22Rv1 (cell line): ENCODE data around the gene CFAP161.

Experiments
- H3K27ac ChIP-seq: fragments of 450-650 bp; 2 replicates; pipeline ENCODE4 v1.5.1; 2017
- ZFX ChIP-seq: fragments of 450-650 bp; IDR thresholded peaks from 2 replicates; pipeline ENCODE4 v1.6.1; 2017; ENCODE audit warnings: antibody characterized with exemption, borderline replicate concordance
- TF ChIP-seq, protein P1 (sequence below): fragments of 450-650 bp; IDR thresholded peaks from 2 replicates; pipeline ENCODE4 v1.5.1; 2017; ENCODE audit warnings: mild to moderate bottlenecking

Gene CFAP161, protein sequence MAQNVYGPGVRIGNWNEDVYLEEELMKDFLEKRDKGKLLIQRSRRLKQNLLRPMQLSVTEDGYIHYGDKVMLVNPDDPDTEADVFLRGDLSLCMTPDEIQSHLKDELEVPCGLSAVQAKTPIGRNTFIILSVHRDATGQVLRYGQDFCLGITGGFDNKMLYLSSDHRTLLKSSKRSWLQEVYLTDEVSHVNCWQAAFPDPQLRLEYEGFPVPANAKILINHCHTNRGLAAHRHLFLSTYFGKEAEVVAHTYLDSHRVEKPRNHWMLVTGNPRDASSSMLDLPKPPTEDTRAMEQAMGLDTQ

DNA sequence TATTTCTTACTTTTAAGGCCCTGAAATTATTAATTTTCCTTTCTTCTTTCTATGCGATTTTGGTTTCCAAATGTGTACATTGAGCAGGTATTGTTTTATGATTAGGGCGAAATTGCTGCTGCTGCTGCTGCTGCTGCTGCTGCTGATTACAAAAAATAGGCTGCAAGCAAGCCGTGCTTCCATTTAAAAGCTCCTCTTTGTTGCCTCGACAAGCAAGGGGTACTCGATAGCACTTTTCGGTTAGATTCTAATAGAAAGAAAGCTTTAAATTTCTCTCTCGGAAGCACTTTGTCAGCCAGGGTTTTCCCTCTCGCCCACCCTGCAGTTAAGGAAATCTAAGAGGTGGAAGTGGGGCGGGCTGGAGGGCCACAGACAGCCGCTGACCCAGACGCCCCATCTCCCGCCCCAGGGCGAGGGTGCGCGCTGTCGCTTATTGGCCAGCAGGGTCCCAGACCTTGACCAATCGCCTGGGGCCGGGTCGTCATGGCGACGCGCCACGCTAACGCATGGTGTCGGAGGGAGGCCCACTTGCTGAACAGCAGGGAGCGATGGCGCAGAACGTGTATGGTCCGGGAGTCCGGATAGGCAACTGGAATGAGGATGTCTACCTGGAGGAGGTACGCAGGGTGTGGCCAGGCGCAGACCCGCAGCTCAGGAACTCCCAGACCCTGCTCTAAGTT lies at the start of gene CFAP161:
CFAP161 (plus strand) TSS at position 489 of the 680 bp plus-strand sequence; CDS start at position 549, 60 bp downstream.
- no peak within 1 kb of the TSS for H3K27ac ChIP-seq

DNA sequence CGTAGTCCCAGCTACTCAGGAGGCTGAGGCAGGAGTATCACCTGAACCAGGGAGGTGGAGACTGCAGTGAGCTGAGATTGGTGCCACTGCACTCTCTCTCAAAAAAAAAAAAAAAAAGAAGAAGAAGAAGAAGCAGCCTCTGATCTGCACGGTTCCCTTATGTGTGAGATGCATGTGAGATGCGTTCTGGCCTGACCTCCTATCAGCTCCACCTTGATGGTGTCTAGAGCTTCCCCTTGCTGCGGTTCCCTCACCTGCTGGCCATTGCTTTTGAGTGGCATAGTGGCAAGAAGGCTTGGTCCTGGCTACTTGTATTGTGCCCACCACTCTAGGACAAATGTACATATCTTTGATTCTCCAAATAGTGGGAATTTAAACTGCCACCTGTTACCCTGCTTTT lies 49.4 kb upstream of the CFAP161 start:
- no peak overlapping the region for H3K27ac ChIP-seq
- TF ChIP-seq, protein P1, sequence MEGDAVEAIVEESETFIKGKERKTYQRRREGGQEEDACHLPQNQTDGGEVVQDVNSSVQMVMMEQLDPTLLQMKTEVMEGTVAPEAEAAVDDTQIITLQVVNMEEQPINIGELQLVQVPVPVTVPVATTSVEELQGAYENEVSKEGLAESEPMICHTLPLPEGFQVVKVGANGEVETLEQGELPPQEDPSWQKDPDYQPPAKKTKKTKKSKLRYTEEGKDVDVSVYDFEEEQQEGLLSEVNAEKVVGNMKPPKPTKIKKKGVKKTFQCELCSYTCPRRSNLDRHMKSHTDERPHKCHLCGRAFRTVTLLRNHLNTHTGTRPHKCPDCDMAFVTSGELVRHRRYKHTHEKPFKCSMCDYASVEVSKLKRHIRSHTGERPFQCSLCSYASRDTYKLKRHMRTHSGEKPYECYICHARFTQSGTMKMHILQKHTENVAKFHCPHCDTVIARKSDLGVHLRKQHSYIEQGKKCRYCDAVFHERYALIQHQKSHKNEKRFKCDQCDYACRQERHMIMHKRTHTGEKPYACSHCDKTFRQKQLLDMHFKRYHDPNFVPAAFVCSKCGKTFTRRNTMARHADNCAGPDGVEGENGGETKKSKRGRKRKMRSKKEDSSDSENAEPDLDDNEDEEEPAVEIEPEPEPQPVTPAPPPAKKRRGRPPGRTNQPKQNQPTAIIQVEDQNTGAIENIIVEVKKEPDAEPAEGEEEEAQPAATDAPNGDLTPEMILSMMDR: no peak
- no peak for TF ChIP-seq ZFX

More for the DNA sequence above, at the start of gene CFAP161:
- TF ChIP-seq ZFX: no peak
- TF ChIP-seq, protein P1: no peak

DNA sequence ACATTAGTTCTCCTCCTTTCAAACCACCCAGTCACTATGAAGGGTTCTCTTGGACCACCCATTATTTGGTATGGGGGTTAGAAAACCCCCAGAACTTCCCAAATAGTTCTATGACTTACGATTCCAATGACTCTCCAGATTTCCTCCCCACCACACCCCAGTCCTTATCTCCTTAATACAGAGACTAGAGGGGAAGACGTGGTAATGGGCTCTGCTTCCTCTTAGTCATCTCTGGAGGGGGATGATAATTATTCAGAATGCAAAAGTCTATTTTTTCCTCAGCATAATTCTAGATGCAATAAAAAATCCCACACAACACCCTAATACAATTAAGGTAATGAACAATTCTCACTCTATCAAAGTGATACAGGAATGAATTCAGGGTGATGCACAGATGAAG lies 48.9 kb upstream of the CFAP161 start:
- no peak overlapping the region for H3K27ac ChIP-seq
- no peak for TF ChIP-seq ZFX
- TF ChIP-seq, protein P1: no peak

DNA sequence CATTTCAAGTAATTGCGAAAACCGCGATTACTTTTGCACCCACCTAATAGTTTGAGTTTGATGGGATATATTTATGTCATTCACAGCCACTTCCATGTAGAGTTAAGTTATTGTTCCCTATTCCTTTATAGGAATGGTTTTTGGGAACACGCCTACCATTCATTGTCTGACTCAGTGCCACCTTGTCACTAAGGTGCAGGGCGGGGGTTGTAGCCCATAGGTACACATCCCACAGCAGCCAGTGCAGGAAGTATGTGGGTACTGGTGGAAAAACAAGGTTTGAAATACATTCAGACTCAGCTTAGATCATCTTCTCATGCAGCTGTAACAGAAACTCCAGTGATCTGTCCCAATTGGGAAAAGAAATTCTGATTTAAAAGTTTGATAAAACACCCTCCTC lies 48.2 kb upstream of the CFAP161 start:
- TF ChIP-seq, protein P1: no peak
- no peak for TF ChIP-seq ZFX
- H3K27ac ChIP-seq: no peak overlapping the region

DNA sequence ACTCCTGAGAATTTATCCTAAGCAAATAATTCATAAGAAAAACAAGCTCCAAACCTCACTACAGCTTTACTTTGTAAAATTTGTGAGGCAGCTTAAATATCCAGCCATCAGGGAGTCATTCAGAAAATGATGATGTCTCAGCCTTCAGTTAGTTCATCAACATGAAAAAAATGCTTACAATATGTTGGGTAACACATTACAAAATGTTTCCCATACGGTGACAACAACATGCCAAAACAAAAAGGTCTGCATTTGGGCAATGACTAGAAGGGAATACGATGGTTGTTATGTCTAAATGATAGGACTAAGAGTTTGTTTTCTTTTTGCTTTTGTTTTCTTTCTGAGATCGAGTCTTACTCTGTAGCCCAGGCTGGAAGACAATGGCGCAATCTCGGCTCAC lies 47.0 kb upstream of the CFAP161 start:
- H3K27ac ChIP-seq: no peak overlapping the region
- TF ChIP-seq ZFX: no peak
- TF ChIP-seq, protein P1: no peak

DNA sequence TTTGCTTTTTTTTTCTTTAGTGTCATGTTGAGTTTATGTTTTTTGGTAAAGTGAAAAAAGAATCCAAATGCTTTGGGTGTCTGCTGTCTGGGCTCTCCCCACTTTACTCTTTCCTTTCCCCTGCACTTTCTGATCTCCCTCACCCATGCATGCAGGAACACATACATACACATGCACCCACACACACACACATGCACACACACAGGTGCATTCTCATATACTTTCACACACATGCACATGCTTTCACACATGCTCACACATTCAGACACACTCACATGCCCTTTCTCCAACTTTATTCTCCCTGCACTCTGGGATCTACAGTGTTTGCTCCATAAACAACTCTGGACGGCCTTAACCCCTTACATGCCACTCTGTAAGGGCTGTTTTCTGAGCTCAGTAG lies 46.4 kb upstream of the CFAP161 start:
- H3K27ac ChIP-seq: no peak overlapping the region
- TF ChIP-seq, protein P1: no peak
- no peak for TF ChIP-seq ZFX

DNA sequence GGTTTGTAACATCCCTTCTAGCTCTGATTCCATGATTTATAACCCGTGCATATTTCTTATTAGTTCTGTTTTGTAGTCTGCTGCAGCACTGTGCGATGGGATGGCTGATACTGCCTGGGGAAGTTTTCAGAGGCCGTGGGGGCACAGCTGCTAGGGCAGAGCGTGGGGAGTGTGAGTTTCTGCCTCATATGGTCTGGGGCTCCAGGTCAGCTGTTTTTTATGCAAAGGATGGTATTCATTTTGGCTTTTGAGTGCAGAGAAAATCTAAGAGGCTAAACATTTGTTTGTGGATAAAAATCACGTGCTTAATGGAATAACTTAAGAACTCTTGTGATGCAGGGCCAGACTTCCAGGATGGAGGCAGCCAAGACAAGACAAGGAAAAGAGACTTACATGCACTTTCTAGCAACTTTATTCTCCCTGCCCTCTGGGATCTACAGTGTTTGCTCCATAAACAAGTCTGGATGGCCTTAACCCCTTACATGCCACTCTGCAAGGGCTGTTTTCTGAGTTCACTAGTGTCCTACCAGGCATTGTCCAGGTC lies 45.5 kb upstream of the CFAP161 start:
- no peak overlapping the region for H3K27ac ChIP-seq
- TF ChIP-seq, protein P1: no peak
- TF ChIP-seq ZFX: no peak
